HG03103 (cell line): Measurements from ENCODE around the gene CALCOCO2.
A peak's percentile ranks its signal among the peaks of the same experiment; 100 is the strongest.
"Not testable (repeated sequence)": the region's sequence is repeated elsewhere in the genome, so short reads cannot be mapped to it uniquely, and the experiment has no call there.

Experiments used
- ATAC-seq: cut with Tn5 transposase; IDR thresholded peaks from one replicate; pipeline ENCODE4 v1.9.1; 2021; ENCODE audit warnings: low read depth; ENCODE audit not compliant: unreplicated experiment

The CALCOCO2 gene, protein sequence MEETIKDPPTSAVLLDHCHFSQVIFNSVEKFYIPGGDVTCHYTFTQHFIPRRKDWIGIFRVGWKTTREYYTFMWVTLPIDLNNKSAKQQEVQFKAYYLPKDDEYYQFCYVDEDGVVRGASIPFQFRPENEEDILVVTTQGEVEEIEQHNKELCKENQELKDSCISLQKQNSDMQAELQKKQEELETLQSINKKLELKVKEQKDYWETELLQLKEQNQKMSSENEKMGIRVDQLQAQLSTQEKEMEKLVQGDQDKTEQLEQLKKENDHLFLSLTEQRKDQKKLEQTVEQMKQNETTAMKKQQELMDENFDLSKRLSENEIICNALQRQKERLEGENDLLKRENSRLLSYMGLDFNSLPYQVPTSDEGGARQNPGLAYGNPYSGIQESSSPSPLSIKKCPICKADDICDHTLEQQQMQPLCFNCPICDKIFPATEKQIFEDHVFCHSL

DNA sequence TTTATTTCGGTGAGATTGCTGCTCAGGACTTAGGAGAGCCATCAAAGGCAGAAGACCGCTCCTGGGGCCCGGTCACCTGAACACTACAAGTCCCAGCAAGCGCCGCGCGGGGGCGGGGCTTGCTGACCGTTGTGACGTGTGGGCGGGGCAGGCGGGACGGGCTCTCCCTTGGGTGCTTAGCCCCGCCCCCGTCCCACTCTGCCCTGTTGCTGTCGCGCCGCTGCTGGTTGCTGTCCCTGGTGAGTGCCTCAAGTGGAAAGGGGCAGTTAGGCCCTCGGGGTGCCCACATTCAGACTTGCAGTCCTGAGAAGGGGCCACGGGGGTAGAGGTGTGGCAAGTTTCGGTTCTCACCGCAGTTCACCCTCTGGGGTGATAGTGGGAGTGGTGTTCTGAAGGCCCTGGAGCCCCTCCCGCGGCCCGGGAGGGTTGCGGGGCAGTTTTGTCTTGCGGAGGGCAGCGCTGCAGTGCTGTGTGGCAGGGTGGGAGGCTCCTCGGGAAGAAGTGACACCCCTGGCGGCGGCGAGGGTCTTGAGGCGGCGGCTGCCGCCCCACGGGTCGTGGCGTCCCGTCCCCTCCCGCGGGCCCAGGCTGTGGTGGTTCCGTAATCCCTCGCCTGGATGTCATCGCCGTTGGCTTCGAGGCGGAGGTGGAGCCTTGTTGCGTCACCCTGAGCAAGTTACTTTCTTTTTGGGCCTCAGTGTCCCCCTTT is at the start of gene CALCOCO2:
Gene CALCOCO2 (plus strand): TSS at position 196 of the 709 bp plus-strand sequence. CDS start 10,673 bp downstream, outside the sequence.
- ATAC-seq = peak; percentile 72

DNA sequence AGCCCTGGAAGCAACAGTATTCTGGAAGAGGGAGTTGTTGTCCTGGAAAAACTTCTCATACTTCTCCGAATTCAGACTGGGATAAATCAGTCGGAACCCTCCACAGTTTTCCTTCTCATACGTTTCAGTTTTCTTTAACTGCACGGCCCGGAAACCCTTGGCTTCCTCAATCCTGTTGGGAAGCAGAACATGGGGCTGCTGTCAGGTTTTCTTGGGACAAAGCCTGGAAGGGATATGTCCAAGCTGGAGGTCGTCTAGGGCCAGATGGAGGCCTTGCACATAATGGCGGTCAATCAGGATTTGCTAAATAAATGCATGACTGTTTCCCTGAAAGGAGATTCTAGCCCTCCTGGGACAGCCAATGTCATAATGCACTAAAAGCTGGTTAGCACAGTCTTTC is 43.0 kb upstream of the CALCOCO2 start:
- ATAC-seq = no peak

DNA sequence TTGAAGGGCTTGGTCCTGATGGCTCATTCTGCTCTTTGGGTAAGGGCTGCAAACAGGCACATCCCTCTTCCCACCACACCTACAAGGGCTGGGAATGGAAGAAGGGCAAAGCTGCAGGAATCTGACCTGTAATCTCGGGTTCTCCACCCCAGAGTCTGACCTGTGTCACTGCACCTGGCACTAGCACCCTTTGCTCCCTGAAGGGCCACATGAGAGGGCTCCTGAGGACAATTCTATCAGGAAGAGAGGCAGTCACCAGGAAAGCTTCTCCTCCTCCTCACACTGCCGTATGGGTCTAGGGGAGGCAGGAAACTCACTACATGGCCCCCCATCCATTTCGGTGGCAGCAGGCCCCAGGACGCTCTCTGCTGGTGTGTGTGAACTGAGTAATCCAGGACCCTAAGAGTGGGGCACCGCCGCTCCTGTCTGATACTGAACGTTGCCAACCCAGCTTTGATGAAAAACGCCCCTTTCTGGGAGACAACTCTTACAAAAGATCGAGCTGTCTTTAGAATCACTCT is 40.2 kb upstream of the CALCOCO2 start:
- no peak for ATAC-seq

DNA sequence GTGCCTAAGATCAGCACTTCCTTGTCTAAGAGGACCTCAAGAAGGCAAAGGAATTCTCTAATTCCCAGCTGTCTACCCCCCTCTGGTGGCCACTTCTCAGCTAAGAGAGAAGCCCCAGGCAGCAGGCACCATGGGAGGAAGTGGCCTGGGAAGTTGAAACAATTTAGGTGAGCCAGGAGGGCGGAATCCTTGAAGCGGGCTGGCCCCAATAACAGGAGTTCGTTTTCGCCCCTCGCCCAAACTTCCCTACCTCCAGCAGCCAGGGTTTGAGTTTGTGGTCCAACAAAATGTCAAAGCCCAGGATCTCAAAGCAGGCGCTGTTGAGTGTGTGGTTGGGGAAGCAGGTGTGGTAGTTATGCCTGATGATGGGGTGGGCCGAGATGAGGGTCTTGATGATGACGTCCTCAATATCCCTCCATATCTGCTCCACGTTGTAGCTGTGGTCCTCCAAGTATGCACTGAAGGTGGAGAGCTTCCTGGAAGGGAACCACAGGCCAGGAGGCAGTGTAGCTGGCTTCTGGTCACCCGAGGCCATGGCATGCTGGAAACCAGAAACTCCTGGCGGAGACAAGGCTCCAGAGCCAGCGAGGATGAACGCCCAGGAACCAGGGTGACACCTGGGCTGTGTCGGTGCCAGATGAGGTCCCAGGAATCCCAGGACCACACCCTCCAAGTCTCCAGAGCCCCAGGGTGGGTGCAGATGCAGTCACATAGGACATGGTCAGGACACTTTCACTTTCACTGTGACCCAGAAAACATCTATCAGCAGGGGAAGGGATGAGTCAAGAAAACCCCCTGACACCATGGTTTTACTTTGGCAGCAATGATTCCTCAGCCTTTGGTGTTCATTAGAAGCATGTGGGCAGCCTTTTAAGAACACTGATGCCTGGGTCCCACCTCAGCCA is 39.5 kb upstream of the CALCOCO2 start:
- no peak for ATAC-seq

DNA sequence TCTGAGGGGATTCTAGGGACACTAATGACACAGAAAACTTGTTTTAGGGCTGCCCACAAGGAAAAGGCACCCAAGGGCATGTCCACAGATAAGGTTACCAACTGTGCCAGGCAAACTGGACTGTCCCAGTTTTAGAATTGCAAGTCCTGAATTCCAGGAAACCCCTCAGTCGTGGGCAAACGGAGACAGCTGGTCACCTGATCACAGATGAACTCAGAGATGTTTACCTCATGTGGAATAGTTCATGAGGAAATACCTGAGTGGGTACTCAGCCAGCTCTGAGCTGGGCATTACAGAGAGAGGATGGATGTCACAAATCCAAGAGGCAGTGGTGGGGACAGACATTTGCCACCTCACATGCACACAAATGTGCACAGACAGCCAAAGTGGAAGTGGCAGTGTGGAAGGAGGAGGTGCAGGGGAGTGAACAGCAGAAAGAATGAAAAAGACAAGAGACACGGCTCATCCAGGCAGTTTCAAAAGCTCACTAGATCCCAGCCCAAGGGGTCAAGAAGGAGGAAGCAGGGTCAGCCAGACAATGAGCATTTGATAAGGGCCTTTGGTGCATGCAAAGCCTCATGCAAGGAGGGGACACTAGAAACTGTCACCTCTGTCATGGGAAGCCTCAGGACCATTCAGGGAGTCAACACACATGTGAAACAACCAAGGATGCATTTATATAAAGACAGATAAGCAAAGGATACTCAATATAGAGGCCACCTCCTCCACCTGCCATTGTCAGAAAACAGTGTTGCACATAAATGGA is 38.6 kb upstream of the CALCOCO2 start:
- ATAC-seq = no peak

DNA sequence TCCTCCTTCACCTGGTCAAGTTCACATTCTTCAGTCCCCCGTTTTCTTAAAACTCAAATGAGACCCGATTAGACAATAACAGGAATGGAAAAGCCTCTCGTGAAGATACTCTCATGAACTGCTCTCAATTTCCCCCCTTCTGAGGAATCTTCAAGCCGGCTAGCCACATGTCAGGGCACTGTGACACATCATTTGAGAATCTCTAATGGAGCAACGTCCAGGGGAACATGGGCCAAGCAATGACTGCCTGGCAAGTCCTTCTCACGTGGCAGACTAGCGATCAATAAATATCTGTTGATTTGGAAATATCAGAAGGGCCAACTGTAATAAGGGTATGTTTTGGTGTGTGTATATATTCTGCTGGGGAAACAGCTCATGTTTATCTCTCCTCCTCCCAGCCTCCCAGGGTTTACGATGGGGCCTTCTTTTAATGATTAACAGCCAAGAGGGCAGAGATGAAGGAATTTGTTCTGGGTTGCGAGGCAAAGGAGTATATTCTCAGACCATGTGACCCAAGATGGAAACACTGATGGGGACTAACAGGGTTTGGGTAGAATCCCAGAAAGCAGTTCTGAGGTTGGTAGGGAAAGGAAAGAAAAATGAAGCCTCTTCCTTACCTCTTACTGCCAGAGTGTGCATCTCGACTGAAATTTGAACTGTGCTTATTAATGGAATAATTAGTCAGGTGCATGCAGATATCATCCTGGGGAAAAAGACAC is 35.2 kb upstream of the CALCOCO2 start:
- no peak for ATAC-seq

DNA sequence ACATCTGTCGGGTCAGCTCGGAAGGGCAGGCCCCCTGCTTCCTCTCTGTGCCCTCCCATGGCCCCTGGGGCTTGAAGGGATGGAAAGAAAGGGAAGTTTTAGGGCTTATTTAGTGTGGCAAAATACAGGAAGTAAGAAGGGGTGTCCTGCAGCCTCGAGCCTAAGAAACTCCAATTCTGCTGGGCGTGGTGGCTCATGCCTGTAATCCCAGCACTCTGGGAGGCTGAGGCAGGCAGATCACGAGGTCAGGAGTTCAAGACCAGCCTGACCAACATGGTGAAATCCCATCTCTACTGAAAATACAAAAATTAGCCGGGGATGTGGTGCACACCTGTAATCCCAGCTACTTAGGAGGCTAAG is 34.7 kb upstream of the CALCOCO2 start:
- ATAC-seq = not testable (repeated sequence)

DNA sequence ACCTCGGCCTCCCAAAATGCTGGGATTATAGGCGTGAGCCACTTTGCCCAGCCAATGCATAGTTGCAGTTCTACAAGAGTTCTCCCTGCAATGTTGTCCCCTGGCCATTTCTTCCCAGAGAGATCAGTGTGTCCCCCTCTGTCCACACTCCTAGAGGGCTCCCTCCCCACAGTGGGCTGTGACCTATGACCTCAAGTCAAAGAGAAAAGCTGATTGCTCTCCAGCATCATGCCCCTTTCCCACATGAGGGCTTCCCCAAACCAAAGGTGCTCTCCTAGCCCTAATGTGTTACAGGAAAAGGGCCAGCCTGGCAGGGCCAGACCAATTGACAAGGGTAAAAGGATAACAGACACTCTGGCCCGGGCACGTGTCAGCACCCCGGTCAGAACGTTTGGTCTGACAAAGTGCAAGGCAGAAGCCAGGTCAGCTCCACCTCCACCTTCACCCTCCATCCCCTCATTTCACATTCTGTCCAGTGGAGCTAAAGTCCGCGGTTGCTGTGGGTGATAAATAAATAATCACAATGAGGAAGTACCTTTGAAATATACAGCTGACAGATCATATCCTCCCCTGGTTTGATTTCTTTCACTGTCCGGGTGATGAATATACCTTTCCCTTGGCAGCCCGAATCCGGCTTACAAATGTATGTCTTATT is 31.6 kb upstream of the CALCOCO2 start:
- no peak for ATAC-seq

DNA sequence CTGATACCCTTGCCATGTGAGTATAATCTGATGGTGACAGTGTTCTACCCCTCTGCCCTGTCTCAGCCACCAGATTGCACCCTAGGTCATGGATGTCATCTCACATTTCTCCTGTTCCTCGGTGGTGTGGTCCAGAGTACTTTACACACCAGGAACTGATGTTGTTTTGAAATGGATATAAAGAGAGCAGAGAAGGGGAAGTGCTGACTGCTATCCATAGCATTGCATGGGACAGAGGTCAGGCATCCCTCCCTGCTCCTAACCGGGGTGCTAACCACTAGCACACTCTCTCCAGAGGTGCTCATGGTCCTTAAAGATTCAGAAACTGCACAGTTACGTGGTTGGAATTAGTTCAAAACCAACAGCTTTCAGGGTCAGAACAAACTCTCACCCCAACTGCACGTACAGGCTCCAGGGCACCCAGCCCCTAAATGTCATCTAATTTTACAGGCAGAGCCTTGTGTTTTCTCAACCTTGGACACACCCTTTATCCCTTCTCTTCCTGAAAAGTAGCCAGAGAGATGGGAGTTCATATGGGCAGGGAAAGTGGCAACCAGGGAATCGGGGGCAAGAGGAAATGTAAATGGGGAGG is 30.1 kb upstream of the CALCOCO2 start:
- ATAC-seq = no peak

DNA sequence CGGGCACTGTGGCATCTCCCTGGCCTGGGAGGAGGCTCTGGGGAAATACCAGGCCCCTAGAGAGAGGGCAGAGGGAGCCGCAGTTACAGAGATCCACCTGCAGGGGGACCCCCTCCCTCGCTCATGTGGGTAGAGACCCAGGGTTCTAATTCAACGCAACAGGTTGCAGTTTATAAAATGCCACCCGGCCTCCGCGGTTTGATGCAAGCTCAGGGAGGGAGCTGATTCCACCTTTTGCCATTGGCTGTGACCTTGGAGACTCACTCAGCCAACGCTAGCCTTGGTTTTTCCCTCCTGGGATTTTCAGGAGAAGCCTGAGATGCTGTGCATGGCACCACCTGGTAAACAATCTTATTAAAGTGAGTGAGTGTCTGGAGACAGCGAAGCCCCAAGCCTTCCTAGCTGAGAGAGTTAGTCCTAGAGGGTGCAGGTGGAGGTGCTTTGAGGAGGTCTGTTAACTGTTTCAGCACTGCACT is 25.9 kb upstream of the CALCOCO2 start:
- no peak for ATAC-seq

DNA sequence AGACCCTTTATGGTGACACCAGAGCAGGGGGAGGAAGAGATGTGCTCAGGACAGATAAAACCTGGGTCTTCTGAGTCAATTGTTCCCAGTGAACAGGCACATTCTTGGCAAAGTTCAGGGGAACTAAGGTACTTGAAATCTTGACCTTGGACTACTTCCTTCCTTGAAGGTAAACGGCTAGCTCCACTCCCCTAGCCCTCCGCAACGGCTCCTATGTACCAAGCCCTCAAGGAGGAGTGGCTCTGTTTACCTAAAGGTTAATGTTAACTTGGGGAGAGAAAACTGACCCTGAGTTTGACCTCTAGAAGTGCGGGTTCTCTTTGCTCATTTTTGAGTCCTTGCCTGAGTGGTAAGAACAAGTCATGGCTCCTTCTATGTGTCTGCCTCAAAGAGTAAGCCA is 21.7 kb upstream of the CALCOCO2 start:
- ATAC-seq = no peak

DNA sequence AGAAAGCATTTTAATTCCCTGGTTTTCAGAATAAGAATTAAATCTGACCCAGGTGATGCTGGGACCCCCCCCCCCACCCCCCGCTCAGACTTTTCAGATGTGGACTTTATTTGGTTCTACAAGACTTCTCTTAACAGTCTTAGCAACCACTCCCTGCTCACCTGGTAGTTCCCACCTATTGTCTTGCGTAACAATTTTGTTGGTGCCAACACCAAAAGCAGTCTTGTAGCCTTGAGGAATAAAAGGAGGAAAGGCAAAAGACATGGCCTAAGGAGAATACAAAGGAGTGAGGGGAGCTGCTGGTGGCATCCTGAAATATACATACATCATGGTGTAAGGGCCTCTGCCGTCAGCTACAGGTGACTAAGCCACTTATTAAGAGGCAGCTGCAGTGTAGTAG is 18.8 kb upstream of the CALCOCO2 start:
- ATAC-seq = no peak

DNA sequence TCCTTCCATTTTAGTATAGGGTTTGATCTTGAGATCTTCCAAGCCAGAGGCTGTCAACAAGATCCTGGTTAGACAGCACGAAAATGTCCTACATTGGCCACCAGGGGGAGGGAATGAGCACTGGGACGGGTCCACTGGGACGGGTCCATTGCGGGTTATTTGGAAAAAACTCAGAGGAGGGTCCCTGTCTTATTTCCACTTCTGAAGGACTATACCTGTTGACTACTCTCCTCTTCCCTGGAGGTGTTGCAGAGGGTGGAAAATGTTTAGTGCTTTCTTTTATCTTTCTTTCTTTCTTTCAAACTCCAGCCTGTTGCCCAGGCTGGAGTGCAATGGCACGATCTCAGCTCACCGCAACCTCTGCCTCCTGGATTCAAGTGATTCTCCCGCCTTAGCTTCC is 16.3 kb upstream of the CALCOCO2 start:
- no peak for ATAC-seq

DNA sequence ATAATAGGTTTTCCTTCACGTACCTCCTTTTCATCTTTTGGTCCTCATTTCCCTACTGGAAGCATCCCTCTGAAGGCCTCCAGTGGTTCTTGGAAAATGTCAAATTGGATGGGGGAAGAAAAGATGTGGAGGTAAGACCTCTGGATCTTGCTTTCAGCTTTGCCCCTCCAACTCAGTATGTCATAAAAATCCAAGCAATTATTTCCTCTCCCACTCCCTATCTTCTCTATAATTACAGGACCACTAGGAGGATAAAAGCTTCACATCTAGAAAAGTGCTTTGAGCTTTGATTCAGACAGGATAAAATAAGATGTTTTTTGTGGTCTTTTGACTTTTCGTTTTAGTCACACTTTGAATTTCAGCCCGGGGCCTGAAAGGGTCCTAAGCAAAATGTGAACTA is 15.5 kb upstream of the CALCOCO2 start:
- ATAC-seq = no peak

DNA sequence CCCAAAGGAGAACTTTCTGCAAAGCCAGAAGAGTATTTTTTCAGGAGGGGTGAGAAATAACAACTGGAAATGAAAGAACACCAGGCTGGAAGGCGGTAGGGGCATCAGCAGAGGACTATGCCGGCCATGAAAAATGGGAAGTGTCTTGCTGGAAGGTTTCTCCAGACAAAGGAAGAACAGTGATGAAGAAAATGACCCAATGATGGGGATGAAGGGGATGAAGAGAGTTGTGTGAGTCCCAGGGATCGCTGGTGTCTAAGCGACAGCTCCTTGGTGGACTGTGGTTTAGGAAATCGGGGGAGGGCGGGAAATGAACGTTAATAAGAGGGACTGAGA is 14.4 kb upstream of the CALCOCO2 start:
- no peak for ATAC-seq

DNA sequence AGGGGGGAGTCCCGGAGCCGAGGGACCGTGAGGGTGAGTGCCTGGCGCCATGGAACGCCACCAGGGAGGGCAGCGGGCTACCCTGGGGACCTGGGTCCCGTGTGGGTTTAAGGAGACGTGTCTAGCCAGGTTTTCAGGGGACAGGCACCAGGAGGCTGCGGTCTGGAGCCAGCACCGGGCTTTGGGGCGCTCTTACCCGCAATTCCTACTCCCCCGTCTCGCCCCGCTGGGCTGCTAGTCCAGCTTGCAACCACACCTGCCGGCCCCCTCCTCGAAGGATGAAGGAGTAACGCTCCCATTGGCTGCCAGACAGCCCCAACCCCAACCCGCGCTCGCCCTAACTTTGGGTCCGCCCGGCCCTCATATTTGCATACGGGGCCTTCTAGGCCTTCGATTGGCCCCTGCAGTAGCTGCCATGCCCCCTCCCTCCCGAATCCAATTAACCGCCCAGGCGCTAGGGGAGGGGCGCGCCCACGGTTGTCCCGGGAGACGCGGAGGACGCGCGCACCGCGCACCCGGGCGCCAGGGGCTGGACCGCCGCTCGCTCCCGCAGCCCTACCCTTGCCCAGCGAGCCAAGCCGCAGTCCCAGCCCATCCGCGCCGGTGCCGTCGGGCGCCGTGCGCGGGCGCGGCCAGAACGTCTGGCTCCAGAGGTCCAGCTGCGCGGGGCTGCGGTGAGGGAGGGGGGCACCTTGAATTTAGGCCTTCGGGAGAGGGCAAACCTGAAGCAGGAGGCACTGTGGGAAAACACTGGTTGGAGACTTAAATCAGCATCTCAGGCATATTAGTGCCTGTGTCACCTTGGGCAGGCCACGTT is 13.9 kb upstream of the CALCOCO2 start, which contains the start of gene TTLL6:
Gene TTLL6 (minus strand): TSS at position 456 of the 817 bp plus-strand sequence. CDS start 157 bp downstream, at position 299.
- ATAC-seq = no peak

DNA sequence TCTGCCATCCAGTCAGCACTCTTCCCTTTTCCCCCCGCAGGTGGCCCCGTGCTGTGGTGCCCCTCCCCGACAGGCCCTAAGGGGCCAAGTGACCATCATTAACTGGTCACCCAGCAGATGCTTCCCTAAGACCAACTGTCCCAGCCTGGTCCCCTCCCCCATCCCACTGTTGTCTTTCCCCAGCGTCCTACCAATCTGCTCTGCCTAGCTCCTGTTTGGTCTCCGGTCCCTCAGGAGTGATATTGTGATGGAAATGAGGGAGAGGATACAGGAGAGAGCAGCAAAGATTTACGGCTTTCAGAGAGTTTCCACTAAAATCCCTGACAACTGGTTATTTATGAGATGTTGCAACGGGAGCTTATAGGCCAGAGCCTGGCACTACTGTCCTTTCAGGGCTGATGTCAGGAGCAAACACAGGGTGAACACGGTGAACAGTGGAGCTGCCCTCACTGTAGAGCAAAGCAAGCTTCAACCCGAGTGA is 12.4 kb upstream of the CALCOCO2 start:
- ATAC-seq = no peak
